ENCODE measurements around the gene ZNF222.

The ZNF222 gene

GRCh38 chr19:44021221-44021620 lies 4.0 kb upstream of the ZNF222 start:
- no peak overlapping the region for H3K4me3 Mint-ChIP-seq
- H3K36me3 Mint-ChIP-seq (ENCODE audit: low read depth), result peaks cover 15% of the 10 kb centered on the region
- H3K9me3 Mint-ChIP-seq, result peaks cover 47% of the 10 kb centered on the region
- H3K27ac Mint-ChIP-seq, result no peak overlapping the region
- ATAC-seq, result no peak
- no peak for DNase-seq
- H3K27me3 Mint-ChIP-seq, result peaks cover 2% of the 10 kb centered on the region
- H3K4me1 Mint-ChIP-seq, result peaks cover 17% of the 10 kb centered on the region

- Mint-ChIP-seq H3K9me3 (peaks cover 46% of the 10 kb centered on the region), H3K36me3 (ENCODE audit: low read depth) (peaks cover 42% of the 10 kb centered on the region), H3K4me3 (peak overlapping the region; percentile 94), H3K27ac (peak overlapping the region; percentile 91), H3K27me3 (peaks cover 2% of the 10 kb centered on the region), H3K4me1 (peaks cover 18% of the 10 kb centered on the region)
- DNase-seq, result no peak
- no peak for ATAC-seq
Observed at GRCh38 chr19:44024900-44025216, 321 bp upstream of the ZNF222 start.

- no peaks in the 10 kb centered on the region for H3K27me3 Mint-ChIP-seq
- DNase-seq (no peak), ATAC-seq (no peak)
- H3K9me3 Mint-ChIP-seq, result peaks cover 50% of the 10 kb centered on the region
- H3K27ac Mint-ChIP-seq, result no peak overlapping the region
- H3K36me3 Mint-ChIP-seq (ENCODE audit: low read depth), result peaks cover 60% of the 10 kb centered on the region
- no peak overlapping the region for H3K4me3 Mint-ChIP-seq
- H3K4me1 Mint-ChIP-seq, result peaks cover 18% of the 10 kb centered on the region
Observed at GRCh38 chr19:44026622-44027021, 1.4 kb downstream of the ZNF222 start.

GRCh38 chr19:44032001-44032610 lies 6.9 kb downstream of the ZNF222 start:
- Mint-ChIP-seq H3K36me3 (ENCODE audit: low read depth) (peaks cover 76% of the 10 kb centered on the region), H3K9me3 (peaks cover 79% of the 10 kb centered on the region)

GRCh38 chr19:44042147-44042546 lies 17.0 kb downstream of the ZNF222 start:
- H3K9me3 Mint-ChIP-seq, result peaks cover 66% of the 10 kb centered on the region
- ATAC-seq (no peak), DNase-seq (no peak)
- H3K4me1 Mint-ChIP-seq, result no peaks in the 10 kb centered on the region
- H3K36me3 Mint-ChIP-seq (ENCODE audit: low read depth), result peaks cover 7% of the 10 kb centered on the region
- H3K4me3 Mint-ChIP-seq, result no peak overlapping the region
- no peak overlapping the region for H3K27ac Mint-ChIP-seq
- peaks cover 5% of the 10 kb centered on the region for H3K27me3 Mint-ChIP-seq

More at GRCh38 chr19:44032001-44032610, 6.9 kb downstream of the ZNF222 start:
- Mint-ChIP-seq H3K4me1 (no peaks in the 10 kb centered on the region), H3K27ac (no peak overlapping the region), H3K4me3 (no peak overlapping the region), H3K27me3 (no peaks in the 10 kb centered on the region)
- ATAC-seq (no peak), DNase-seq (no peak)

- Mint-ChIP-seq H3K9me3 (peaks cover 55% of the 10 kb centered on the region), H3K36me3 (ENCODE audit: low read depth) (peaks cover 32% of the 10 kb centered on the region), H3K4me3 (peak overlapping the region; percentile 85), H3K27me3 (peaks cover 5% of the 10 kb centered on the region), H3K27ac (peak overlapping the region; percentile 72), H3K4me1 (peaks cover 22% of the 10 kb centered on the region)
- DNase-seq (peak; percentile 7), ATAC-seq (peak; percentile 65)
Observed at GRCh38 chr19:44050740-44051649, 25.8 kb downstream of the ZNF222 start.

GRCh38 chr19:44051650-44052402 lies 26.6 kb downstream of the ZNF222 start, which contains the start of gene ZNF223:
ZNF223 (plus strand) TSS chr19:44052036; CDS start chr19:44055177, 3,141 bp downstream.
- Mint-ChIP-seq H3K36me3 (ENCODE audit: low read depth) (peaks cover 35% of the 10 kb centered on the region), H3K4me1 (peaks cover 22% of the 10 kb centered on the region), H3K9me3 (peaks cover 51% of the 10 kb centered on the region), H3K27me3 (peaks cover 5% of the 10 kb centered on the region), H3K4me3 (peak within 1 kb of the TSS; percentile 85), H3K27ac (peak within 1 kb of the TSS; percentile 72)
- DNase-seq (peak; percentile 64), ATAC-seq (peak; percentile 81)

- Mint-ChIP-seq H3K9me3 (peaks cover 51% of the 10 kb centered on the region), H3K4me3 (no peak overlapping the region), H3K36me3 (ENCODE audit: low read depth) (peaks cover 70% of the 10 kb centered on the region), H3K27ac (no peak overlapping the region), H3K4me1 (peaks cover 19% of the 10 kb centered on the region), H3K27me3 (no peaks in the 10 kb centered on the region)
- DNase-seq (no peak), ATAC-seq (no peak)
Observed at GRCh38 chr19:44055870-44056269, 30.7 kb downstream of the ZNF222 start.

GRCh38 chr19:44059229-44059628 lies 34.0 kb downstream of the ZNF222 start:
- H3K27ac Mint-ChIP-seq, result no peak overlapping the region
- no peaks in the 10 kb centered on the region for H3K27me3 Mint-ChIP-seq
- H3K36me3 Mint-ChIP-seq (ENCODE audit: low read depth), result peaks cover 86% of the 10 kb centered on the region
- peaks cover 51% of the 10 kb centered on the region for H3K9me3 Mint-ChIP-seq
- no peaks in the 10 kb centered on the region for H3K4me1 Mint-ChIP-seq
- no peak overlapping the region for H3K4me3 Mint-ChIP-seq
- no peak for DNase-seq
- no peak for ATAC-seq

- no peak for DNase-seq
- peaks cover 47% of the 10 kb centered on the region for H3K9me3 Mint-ChIP-seq
- peaks cover 83% of the 10 kb centered on the region for H3K36me3 Mint-ChIP-seq (ENCODE audit: low read depth)
- H3K4me3 Mint-ChIP-seq, result no peak overlapping the region
- H3K27me3 Mint-ChIP-seq, result no peaks in the 10 kb centered on the region
- ATAC-seq, result no peak
- H3K27ac Mint-ChIP-seq, result no peak overlapping the region
- no peaks in the 10 kb centered on the region for H3K4me1 Mint-ChIP-seq
Observed at GRCh38 chr19:44061038-44061437, 35.9 kb downstream of the ZNF222 start.

- Mint-ChIP-seq H3K4me3 (no peak overlapping the region), H3K27ac (no peak overlapping the region), H3K36me3 (ENCODE audit: low read depth) (peaks cover 63% of the 10 kb centered on the region), H3K9me3 (peaks cover 68% of the 10 kb centered on the region), H3K27me3 (no peaks in the 10 kb centered on the region), H3K4me1 (peaks cover 5% of the 10 kb centered on the region)
- ATAC-seq (no peak), DNase-seq (no peak)
Observed at GRCh38 chr19:44066305-44066704, 41.1 kb downstream of the ZNF222 start.

- ATAC-seq, result no peak
- H3K4me3 Mint-ChIP-seq, result no peak overlapping the region
- peaks cover 40% of the 10 kb centered on the region for H3K36me3 Mint-ChIP-seq (ENCODE audit: low read depth)
- no peaks in the 10 kb centered on the region for H3K27me3 Mint-ChIP-seq
- peaks cover 63% of the 10 kb centered on the region for H3K9me3 Mint-ChIP-seq
- DNase-seq, result no peak
- H3K27ac Mint-ChIP-seq, result no peak overlapping the region
- H3K4me1 Mint-ChIP-seq, result peaks cover 22% of the 10 kb centered on the region
Observed at GRCh38 chr19:44069415-44069814, 44.2 kb downstream of the ZNF222 start.

- Mint-ChIP-seq H3K4me1 (peaks cover 22% of the 10 kb centered on the region), H3K4me3 (peak within 1 kb of the TSS; percentile 84), H3K27me3 (no peaks in the 10 kb centered on the region), H3K9me3 (peaks cover 48% of the 10 kb centered on the region), H3K36me3 (ENCODE audit: low read depth) (peaks cover 30% of the 10 kb centered on the region), H3K27ac (peak within 1 kb of the TSS; percentile 68)
- peak; percentile 100 for ATAC-seq
- DNase-seq, result peak; percentile 78
Observed at GRCh38 chr19:44071824-44072542, 46.8 kb downstream of the ZNF222 start, which contains the start of gene ZNF284. ZNF284 (plus strand) TSS chr19:44072159; CDS start chr19:44076390, 4,231 bp downstream.

Measured in activated naive CD8-positive, alpha-beta T cell treated with anti-CD3 and anti-CD28 coated beads, Interleukin-2, amount 50 U/mL, for 24 hours (primary cell).